Activated T-cell treated with anti-CD3 and anti-CD28 coated beads, Interleukin-2, amount 50 U/mL, for 4 hours (primary cell): ENCODE data around the gene RILPL2. TPM values are rescaled to one million over a fixed set of nuclear protein-coding genes. Genes with fewer than 3 reads are reported as not detected.
"Not testable (repeated sequence)": the region's sequence is repeated elsewhere in the genome, so short reads cannot be mapped to it uniquely, and the experiment has no call there.

Experiments used
- ATAC-seq, 2 donors: fragments of 200-7000 bp; cut with Tn5 transposase; one replicate each; pipeline ENCODE4 v1.10.0; 2021
- DNase-seq: peaks from one replicate; pipeline ENCODE4 v3.0.0-alpha.2; 2020
- H3K27me3 Mint-ChIP-seq: one replicate; pipeline ENCODE4 v1.8.0; 2021; ENCODE audit warnings: low read depth, mixed read lengths
- H3K36me3 Mint-ChIP-seq: one replicate; pipeline ENCODE4 v1.8.0; 2022; ENCODE audit warnings: mixed read lengths; ENCODE audit not compliant: insufficient read depth
- H3K4me1 Mint-ChIP-seq: one replicate; pipeline ENCODE4 v1.8.0; 2021; ENCODE audit warnings: low read depth, mixed read lengths
- H3K4me3 Mint-ChIP-seq: one replicate; pipeline ENCODE4 v1.8.0; 2021; ENCODE audit warnings: mild to moderate bottlenecking, moderate library complexity, mixed read lengths
- H3K9me3 Mint-ChIP-seq: one replicate; pipeline ENCODE4 v1.8.0; 2021; ENCODE audit warnings: mixed read lengths
- total RNA-seq, 3 donors: library from RNA; stranded (reverse); gene quantifications; one replicate each; pipeline ENCODE4 v1.2.1, GENCODE V29; 2021

The RILPL2 gene, protein sequence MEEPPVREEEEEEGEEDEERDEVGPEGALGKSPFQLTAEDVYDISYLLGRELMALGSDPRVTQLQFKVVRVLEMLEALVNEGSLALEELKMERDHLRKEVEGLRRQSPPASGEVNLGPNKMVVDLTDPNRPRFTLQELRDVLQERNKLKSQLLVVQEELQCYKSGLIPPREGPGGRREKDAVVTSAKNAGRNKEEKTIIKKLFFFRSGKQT
- 10 to 100 TPM; 17.0 to 22.4 (median 20.6) TPM for total RNA-seq

DNA sequence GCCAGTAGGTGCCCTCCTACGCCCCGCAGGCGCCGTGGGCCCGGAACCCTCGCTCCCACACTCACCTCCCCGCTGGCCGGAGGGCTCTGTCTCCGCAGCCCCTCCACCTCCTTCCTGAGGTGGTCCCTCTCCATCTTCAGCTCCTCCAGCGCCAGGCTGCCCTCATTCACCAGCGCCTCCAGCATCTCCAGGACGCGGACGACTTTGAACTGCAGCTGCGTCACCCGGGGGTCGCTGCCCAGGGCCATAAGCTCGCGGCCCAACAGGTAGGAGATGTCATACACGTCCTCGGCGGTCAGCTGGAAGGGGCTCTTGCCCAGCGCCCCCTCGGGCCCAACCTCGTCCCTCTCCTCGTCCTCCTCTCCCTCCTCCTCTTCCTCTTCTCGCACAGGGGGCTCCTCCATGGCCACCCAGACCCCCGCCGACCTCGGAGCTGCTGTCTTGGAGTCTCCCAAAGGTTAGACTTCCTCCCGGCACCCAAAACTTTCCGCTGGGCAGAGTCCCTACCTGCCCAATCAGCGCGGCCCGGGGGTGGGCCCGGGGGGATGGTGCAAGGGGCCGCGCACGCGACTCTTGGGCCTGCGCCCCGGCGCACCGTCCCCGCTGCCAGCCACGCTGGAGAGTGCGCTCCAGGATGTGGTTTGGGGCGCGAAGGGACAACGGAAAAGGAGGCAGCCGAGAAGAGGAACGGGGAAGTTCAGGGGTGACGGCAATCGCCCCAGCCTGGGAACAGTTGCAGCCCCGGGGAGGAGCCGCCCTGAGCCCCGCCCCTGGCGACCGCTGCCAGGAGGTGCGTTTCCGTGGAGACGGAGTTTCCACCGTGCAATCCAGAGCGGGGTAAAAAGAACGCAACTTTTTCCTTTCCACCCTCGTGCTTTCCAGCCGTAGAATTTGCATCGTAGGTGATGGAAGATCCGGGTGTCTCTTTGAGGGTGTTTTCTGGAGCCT lies at the start of gene RILPL2:
TSS of gene RILPL2 (minus strand) at position 668 of the 948 bp plus-strand sequence. CDS start at position 404, 264 bp downstream.
- H3K27me3 Mint-ChIP-seq: no peaks in the 10 kb centered on the region
- peak within 1 kb of the TSS; percentile 99 for H3K4me3 Mint-ChIP-seq
- no peaks in the 10 kb centered on the region for H3K9me3 Mint-ChIP-seq

DNA sequence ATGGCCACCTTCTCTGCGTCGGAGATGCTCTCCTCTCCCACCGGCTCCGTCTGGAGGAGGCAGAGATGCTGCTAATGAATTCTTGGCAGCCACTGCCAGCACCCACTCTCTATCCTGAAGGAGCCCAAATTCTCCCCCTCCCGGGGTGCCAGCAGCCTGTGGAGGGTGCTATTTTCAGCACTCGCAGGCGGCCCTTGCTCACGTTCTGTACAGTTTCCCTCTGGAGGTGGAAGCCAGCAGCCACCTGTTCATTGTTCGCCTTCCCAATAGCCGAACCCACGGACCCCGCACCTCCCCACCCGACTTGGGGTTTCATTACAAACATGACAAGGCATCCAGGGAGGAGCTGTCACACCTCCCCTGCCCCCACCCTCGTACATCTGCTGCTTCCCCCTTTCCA lies 49.3 kb upstream of the RILPL2 start:
- Mint-ChIP-seq H3K4me3 (no peak overlapping the region), H3K36me3 (no peaks in the 10 kb centered on the region), H3K9me3 (no peaks in the 10 kb centered on the region), H3K4me1 (peaks cover 19% of the 10 kb centered on the region), H3K27me3 (no peaks in the 10 kb centered on the region)
- DNase-seq (no peak), ATAC-seq (no peak)

More for the DNA sequence above, at the start of gene RILPL2:
- ATAC-seq: peak; percentile 90 to 91
- Mint-ChIP-seq H3K36me3 (peaks cover 6% of the 10 kb centered on the region), H3K4me1 (peaks cover 36% of the 10 kb centered on the region)
- peak; percentile 90 for DNase-seq

DNA sequence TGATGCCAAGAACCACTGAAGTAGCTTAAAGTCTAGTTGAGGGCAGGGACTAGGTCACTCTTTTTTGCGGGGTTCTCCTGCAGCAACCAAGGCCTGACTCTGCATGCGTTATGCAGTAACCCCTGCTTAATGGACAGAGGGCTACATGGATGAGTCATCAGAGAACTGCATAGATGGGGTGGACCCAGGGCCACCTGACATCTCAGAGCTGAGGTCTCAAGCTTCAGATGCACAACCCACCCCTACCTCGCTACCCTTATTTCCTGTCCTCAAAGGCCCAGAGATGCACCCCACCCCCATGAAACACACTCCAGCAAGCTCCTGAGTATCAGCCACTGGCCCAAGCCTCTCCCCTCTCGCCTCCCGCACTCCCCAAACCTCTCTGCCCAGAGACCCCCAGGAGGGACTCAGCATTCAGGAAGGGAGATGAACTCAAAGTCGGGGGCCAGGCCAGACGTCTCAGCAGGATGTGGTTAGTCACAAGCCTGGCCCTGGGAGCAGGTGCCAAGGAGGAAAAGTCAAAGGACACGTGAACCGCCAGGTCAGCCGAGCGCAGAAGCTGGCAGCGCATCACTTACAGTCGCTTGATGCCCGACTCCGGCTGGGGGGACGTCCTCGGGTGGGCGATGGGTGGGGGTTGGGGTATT lies 47.2 kb upstream of the RILPL2 start:
- ATAC-seq: peak in 1 of 2 donors; percentile 46
- DNase-seq: no peak
- H3K36me3 Mint-ChIP-seq: no peaks in the 10 kb centered on the region
- no peak overlapping the region for H3K4me3 Mint-ChIP-seq
- peaks cover 27% of the 10 kb centered on the region for H3K4me1 Mint-ChIP-seq
- no peaks in the 10 kb centered on the region for H3K27me3 Mint-ChIP-seq
- no peaks in the 10 kb centered on the region for H3K9me3 Mint-ChIP-seq

DNA sequence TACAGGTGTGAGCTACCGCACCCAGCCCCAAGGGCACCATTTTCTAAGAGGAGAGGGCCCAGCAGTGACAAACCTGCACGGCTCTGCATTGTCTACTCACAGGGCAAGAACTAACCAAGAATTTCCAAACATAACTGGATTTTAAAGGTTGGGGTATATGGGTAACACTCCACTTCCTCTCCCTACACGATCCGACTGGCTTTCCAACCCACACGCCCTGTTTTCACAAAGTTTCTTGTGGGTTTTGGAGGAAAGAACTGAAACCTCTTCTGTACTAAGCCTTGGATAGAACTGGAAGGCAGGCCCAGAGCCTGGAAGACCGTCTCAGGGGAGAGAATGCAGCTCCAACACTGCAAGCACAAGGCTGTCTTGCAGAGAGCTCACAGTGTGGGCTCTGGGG lies 46.4 kb upstream of the RILPL2 start:
- ATAC-seq: no peak
- H3K27me3 Mint-ChIP-seq: no peaks in the 10 kb centered on the region
- no peaks in the 10 kb centered on the region for H3K9me3 Mint-ChIP-seq
- H3K36me3 Mint-ChIP-seq: no peaks in the 10 kb centered on the region
- peaks cover 27% of the 10 kb centered on the region for H3K4me1 Mint-ChIP-seq
- no peak overlapping the region for H3K4me3 Mint-ChIP-seq
- DNase-seq: no peak

DNA sequence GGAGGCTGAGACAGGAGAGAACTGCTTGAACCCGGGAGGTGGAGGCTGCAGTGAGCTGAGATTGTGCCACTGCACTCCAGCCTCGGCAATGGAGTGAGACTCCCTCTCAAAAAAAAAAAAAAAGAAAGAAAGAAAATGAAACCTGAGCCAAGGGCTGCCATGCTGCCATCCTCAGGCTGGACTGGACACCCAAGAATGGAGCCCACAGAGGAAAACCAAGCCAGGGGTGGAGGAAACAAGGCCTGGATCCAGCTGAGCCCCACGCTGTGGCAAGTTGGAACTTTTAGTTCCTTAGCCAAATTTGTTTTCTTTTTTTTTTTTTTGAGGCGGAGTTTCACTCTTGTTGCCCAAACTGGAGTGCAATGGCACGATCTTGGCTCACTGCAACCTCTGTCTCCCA lies 44.8 kb upstream of the RILPL2 start:
- not testable (repeated sequence) for H3K36me3 Mint-ChIP-seq, ATAC-seq
- peaks cover 32% of the 10 kb centered on the region for H3K4me1 Mint-ChIP-seq

DNA sequence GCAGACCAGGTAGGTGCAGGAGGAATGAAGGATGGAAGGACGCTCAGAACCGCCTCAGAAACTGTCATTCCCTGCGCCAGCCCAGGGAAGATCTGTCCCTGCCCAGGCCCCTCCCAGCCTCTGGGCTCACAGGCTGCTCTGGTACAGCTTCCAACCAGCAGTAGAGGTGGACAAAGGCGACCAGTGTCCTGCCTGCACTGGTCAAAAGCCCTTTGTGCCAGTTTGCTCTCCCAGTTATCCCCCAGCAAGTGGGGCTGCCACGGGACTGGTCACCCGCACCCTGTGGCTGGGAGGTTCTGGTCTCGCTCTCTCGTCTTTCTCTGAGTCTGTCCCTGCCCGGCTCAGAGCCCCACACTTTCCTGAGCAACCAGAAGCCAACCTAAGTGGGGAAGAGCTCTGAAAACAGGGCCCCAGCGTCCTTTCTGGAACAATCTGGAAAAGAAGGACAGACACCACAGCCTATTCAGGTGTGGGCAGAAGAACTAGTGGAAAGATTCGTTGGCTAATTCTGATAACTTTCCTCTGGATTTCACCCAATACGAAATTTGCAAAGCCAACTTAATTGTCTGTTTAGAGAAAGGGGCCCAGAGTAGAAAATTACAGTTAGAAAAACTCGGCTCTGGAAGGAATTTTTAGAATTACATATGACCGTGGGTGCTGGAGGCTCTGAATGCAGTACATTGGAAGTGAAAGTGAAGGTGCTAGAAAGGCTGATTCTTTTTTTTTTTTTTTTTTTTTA lies 43.1 kb upstream of the RILPL2 start:
- no peak for ATAC-seq

More for the DNA sequence above, 44.8 kb upstream of the RILPL2 start:
- H3K9me3 Mint-ChIP-seq, DNase-seq, H3K4me3 Mint-ChIP-seq, H3K27me3 Mint-ChIP-seq: not testable (repeated sequence)

DNA sequence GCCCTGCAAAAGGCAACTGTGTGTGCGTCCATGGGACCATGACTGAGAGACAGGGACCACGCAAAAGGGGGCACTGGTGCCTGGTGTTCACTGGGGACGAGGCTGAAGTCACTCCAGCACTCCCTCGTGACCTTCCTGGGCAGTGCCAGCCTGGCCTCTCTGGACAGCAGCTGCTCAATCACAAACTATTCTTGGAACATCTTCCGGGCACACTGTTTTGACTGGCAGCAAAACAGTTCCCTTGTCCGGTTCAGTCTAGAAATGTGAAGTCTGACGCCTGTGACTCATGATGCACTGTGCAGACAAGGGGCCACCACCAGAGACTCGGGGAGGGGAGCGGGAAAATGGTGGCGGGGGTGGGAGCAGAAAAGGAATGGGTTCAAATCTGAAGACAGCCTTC lies 42.3 kb upstream of the RILPL2 start:
- Mint-ChIP-seq H3K36me3 (no peaks in the 10 kb centered on the region), H3K4me3 (no peak overlapping the region), H3K27me3 (no peaks in the 10 kb centered on the region), H3K4me1 (peaks cover 33% of the 10 kb centered on the region), H3K9me3 (no peaks in the 10 kb centered on the region)
- no peak for DNase-seq
- no peak for ATAC-seq

More for the DNA sequence above, 43.1 kb upstream of the RILPL2 start:
- Mint-ChIP-seq H3K27me3 (no peaks in the 10 kb centered on the region), H3K4me1 (peaks cover 35% of the 10 kb centered on the region), H3K36me3 (no peaks in the 10 kb centered on the region), H3K4me3 (no peak overlapping the region), H3K9me3 (no peaks in the 10 kb centered on the region)
- no peak for DNase-seq

DNA sequence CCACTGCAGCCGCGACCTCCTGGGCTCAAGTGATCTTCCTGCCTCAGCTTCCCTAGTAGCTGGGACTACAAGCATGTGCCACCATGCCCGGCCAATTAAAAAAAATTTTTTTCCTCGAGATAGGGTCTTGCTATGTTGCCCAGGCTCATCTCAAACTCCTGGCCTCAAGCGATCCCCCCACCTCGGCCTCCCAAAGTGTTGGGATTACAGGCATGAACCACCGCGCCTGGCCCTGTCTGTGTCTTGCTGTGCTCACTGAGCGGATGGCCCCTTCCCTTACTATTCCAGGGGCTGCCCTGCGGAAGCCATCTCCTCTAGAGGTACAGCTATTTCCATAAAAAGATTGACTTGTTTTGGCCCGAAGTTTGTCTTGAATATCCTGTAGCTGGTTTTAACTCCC lies 41.6 kb upstream of the RILPL2 start:
- Mint-ChIP-seq H3K4me1 (peaks cover 30% of the 10 kb centered on the region), H3K27me3 (no peaks in the 10 kb centered on the region), H3K4me3 (no peak overlapping the region), H3K36me3 (no peaks in the 10 kb centered on the region), H3K9me3 (no peaks in the 10 kb centered on the region)
- DNase-seq (no peak), ATAC-seq (no peak)

DNA sequence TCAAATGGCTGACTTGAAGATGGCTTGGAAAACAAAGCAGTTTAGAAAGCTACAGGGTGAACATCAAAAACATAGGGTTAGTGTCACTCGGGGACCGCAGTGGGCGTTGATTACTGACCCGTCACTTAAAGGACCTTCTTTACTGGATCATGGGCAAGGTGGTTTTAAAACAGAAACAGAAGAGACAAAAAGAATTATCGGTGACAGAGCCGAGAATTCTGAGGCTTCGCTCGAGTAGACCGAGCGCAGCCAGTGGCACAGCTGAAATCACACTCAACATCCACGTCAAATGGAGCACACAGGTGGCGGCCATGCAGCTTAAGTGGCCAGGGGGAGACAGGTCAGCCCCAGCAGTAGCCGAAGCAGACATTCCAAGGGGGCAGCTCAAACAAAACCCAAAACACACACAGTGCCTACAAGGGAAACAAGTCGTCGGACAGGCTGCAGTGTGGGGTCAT lies 38.8 kb upstream of the RILPL2 start:
- Mint-ChIP-seq H3K4me1 (peaks cover 27% of the 10 kb centered on the region), H3K27me3 (no peaks in the 10 kb centered on the region), H3K36me3 (peaks cover 8% of the 10 kb centered on the region), H3K4me3 (peak overlapping the region; percentile 63), H3K9me3 (no peaks in the 10 kb centered on the region)
- DNase-seq: no peak
- peak; percentile 13 to 36 for ATAC-seq

DNA sequence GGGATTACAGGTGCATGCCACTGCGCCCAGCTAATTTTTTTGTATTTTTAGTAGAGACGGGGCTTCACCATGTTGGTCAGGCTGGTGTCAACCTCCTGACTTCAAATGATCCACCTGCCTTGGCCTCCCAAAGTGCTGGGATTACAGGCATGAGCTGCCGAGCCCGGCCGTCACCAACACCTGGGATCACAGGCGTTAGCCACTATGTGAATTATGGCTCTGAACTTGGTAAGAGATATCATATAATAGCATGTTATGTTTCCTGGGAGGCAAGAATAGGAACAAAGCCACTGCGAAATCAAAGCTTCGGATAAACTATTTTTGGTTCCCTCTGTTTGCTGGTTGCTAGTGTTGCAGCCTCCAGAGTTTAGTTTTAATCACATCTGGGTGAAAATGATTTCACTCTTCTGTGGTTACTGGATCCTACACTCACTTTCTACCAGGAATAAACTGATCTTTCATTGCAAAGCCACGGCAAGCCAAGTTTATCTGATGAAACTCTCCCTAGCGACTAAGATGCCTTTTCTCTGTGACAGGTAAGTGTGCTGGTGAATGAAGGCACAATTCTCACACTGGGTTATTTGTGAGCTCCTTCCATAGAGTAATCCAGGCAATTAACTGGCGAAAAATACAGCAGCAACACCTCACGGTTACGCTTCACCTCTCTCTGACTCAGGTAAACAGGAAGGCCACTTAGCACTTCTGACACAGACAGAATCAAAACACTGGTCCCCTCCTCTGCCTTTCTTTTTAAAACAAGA lies 38.2 kb upstream of the RILPL2 start:
- Mint-ChIP-seq H3K9me3 (no peaks in the 10 kb centered on the region), H3K4me1 (peaks cover 23% of the 10 kb centered on the region), H3K4me3 (peak overlapping the region; percentile 63), H3K36me3 (peaks cover 8% of the 10 kb centered on the region), H3K27me3 (no peaks in the 10 kb centered on the region)
- no peak for DNase-seq
- peak; percentile 70 to 71 for ATAC-seq

DNA sequence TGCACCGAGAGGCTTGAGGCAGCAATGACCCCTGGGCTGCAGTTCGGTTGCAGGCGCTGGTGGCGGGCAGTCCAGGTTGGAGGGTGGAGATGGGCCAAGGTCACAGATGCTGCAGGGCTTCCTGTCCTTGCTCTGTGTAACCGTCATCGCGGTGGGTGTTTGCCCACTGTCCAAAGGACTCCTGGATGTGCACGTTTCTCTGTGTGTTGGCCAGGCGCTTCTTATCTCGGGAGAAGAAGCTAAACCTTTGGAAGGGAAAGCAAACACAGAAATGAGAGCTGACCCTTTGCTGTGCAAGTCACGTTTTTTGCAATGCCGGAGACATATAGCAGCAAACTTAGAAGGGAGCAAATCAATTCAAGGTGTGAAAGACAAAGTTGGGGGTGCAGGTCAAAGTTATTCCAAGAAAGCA lies 36.0 kb upstream of the RILPL2 start:
- Mint-ChIP-seq H3K4me3 (no peak overlapping the region), H3K9me3 (no peaks in the 10 kb centered on the region), H3K36me3 (peaks cover 8% of the 10 kb centered on the region), H3K4me1 (peaks cover 21% of the 10 kb centered on the region), H3K27me3 (no peaks in the 10 kb centered on the region)
- ATAC-seq: no peak
- no peak for DNase-seq

DNA sequence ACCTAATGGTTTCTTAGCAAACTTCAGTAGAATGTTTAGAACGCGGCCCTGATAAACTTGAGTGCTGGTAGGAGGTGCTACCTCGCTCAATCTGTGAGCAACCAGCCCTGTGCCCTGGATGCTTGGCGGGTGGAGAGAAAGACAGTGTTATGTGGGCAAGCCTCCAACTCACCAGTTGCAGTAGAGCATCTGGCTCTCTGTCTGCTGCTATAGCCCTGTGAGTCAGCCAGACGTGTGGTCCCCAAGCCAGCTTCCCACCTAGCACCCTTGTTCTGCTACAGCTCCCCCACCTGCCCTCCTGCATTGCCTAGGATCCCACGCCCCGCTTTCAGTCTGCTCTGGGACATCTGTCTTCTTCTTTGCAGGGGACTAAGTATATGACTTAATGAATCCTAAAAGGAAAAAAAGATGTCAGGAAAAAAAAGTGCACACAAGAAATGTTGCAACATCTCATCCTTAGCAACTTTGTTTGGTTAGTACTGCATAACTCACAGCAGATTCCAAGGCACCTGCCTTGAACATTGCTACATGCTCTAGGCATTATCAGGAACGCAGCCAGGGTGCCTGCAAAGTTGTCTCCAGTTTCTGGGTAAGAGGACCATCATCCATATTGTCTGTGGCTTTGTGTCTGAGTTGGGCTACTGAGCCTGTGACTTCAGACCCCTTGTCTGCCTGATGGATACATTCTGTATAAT lies 35.0 kb upstream of the RILPL2 start:
- peaks cover 10% of the 10 kb centered on the region for H3K36me3 Mint-ChIP-seq
- no peaks in the 10 kb centered on the region for H3K27me3 Mint-ChIP-seq
- no peaks in the 10 kb centered on the region for H3K9me3 Mint-ChIP-seq
- H3K4me1 Mint-ChIP-seq: peaks cover 19% of the 10 kb centered on the region
- ATAC-seq: no peak
- no peak for DNase-seq
- H3K4me3 Mint-ChIP-seq: no peak overlapping the region

DNA sequence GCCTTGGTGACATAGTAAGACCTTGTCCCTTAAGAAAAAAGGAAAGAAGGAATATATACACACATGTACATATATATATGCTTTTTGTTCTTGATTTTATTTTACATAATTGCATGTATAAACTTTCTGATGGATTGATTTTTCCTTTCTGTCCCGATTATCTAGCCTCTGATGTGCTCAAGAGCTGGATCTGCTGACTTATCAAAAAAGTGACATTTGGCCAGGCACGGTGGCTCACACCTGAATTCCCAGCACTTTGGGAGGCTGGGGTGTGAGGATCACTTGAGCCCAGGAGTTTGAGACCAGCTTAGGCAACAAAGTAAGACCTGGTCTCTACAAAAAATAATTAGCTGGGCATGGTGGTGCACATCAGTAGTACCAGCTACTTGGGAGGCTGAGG lies 33.5 kb upstream of the RILPL2 start:
- no peak overlapping the region for H3K4me3 Mint-ChIP-seq
- H3K27me3 Mint-ChIP-seq: no peaks in the 10 kb centered on the region
- peaks cover 15% of the 10 kb centered on the region for H3K4me1 Mint-ChIP-seq
- no peak for ATAC-seq
- peaks cover 23% of the 10 kb centered on the region for H3K36me3 Mint-ChIP-seq
- H3K9me3 Mint-ChIP-seq: no peaks in the 10 kb centered on the region
- DNase-seq: no peak
